GM12865 (cell line): ENCODE results near the gene IFNAR1.
"Not testable (repeated sequence)": the region's sequence is repeated elsewhere in the genome, so short reads cannot be mapped to it uniquely, and the experiment has no call there.

Experiments
- DNase-seq: peaks from one replicate; pipeline ENCODE4 v3.0.0; 2010; ENCODE audit warnings: low read depth
- H3K4me3 ChIP-seq: 2 replicates; pipeline ENCODE4 v1.5.1; 2011; ENCODE audit warnings: mild to moderate bottlenecking, low read depth, low read length, control low read depth
- TF ChIP-seq, protein P1 (sequence below): IDR thresholded peaks from 2 replicates; pipeline ENCODE4 v1.5.1; 2011; ENCODE audit warnings: low read length, control low read depth, low read depth, inconsistent platforms; ENCODE audit not compliant: insufficient read depth; ENCODE audit errors: missing control alignments

The IFNAR1 gene

DNA sequence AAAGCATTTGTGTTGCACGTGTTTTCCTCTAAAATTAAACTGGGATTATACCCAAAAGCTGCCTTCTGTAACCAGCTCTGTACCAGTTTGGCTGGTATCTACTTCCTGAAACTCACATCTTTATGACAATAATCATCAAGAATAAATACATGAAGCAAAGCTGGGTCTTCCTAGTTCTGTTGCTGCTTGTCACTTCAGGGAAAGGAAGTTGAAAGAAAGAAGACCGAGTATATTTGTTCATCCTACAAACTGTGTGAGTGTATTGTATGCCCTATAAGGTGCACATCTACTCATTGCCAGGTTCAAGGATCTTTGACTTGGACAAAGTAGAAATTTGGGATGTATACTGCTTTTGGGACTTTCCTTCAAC is 49.3 kb downstream of the IFNAR1 start:
- TF ChIP-seq, protein P1, sequence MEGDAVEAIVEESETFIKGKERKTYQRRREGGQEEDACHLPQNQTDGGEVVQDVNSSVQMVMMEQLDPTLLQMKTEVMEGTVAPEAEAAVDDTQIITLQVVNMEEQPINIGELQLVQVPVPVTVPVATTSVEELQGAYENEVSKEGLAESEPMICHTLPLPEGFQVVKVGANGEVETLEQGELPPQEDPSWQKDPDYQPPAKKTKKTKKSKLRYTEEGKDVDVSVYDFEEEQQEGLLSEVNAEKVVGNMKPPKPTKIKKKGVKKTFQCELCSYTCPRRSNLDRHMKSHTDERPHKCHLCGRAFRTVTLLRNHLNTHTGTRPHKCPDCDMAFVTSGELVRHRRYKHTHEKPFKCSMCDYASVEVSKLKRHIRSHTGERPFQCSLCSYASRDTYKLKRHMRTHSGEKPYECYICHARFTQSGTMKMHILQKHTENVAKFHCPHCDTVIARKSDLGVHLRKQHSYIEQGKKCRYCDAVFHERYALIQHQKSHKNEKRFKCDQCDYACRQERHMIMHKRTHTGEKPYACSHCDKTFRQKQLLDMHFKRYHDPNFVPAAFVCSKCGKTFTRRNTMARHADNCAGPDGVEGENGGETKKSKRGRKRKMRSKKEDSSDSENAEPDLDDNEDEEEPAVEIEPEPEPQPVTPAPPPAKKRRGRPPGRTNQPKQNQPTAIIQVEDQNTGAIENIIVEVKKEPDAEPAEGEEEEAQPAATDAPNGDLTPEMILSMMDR, result no peak
- no peak for DNase-seq
- H3K4me3 ChIP-seq, result no peak overlapping the region

DNA sequence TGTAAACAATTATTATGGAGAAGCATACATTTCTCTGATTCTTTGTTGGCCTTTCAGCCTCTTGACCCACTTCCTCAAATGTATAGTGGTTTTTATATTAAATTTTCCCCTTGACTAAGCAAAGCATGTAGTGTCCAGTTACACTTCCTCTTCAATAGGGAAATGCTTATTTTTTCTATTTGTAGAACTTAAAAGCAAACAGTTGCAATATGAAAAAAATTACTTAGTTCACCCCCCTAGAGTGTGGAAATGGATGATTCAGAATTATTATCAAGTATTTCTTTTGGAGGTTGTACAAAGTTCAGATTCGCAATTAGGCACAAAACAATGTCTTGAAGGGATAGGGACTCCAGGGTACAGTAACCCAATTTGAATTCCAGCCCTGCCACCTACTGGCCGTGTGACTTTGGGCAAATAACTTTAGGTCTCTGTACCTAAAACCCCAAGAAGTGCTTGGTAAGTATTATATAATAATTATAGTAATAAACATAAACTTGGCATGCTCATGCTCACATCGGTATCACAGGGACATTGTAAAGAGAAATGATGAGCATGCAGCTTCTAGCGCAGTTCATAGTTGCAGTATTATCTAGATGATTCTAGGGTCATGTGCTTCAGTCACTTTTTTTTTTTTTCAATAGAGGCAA is 49.8 kb downstream of the IFNAR1 start:
- no peak overlapping the region for H3K4me3 ChIP-seq
- DNase-seq, result peak; percentile 77
- TF ChIP-seq, protein P1, result peak; percentile 60

DNA sequence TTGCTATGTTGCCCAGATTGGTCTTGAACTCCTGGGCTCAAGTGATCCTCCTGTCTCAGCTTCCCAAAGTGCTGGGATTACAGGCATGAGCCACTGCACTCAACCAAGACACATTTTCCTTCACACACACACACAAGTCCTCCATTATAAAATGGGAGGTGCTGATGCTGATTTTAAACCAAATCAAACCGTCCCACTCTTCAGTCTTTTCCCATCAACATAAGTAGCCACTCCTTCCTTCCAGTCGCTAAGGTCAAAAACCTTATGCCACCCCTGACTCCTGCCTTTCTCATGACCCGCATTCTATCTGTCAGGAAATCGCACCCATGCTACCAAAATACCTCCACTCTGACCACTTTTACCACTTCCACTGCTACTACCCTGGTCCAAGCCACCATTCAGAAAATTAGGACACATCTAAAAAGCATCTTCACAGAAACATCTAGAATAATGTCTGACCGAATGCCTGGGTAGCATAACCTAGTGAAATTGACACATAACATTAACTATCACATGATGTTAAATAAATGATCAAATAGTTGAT is 50.4 kb downstream of the IFNAR1 start:
- no peak overlapping the region for H3K4me3 ChIP-seq
- TF ChIP-seq, protein P1, result no peak
- peak; percentile 50 for DNase-seq

DNA sequence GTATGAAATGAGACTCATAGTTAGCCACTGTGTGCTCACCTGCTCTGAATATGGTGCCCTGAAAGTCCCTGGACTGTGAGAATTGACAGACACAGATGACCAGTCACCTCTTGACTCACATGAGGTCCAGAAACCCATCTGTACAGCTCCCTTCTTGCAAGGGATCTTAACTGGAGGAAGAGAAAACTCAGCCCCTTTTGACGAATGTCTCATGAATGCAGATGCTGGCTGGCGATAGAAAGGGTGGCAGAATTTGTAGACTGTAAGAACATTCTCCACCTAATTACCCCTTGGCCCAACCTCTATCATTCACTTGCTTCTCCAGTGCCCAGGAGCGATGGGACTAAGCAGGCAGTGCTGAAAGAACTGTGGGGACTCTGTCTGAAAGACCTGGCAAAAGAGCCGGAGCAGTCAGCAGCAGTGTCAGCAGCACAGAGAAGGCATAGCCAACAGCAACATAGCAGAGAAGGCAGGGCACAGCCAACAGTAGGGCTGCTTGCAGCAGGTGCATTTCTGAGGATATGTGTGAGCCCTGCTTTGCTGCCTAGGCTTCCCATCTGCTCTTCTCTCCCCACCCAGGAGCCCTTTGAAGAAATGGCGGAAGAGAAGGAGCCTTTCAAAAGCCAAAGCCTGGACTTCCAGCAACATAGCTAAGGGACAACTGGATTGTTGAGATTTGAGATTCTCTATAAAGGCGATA is 52.6 kb downstream of the IFNAR1 start:
- H3K4me3 ChIP-seq, result no peak overlapping the region
- TF ChIP-seq, protein P1, result no peak
- DNase-seq, result peak; percentile 55

DNA sequence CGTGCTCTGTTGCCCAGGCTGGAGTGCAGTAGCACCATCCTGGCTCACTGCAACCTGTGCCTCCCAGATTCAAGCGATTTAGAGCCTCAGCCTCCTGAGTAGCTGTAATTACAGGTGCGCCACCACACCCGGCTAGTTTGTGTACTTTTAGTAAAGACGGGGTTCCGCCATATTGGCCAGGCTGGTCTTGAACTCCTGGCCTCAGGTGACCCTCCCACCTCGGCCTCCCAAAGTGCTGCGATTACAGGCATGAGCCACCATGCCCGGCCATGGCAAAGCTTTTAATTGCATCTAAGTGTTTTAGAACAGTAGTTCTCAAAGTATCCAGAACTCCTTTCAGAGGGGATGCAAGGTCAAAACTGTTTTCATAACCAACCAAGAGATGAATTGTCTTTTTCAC is 53.3 kb downstream of the IFNAR1 start:
- H3K4me3 ChIP-seq, result no peak overlapping the region
- TF ChIP-seq, protein P1, result no peak

DNA sequence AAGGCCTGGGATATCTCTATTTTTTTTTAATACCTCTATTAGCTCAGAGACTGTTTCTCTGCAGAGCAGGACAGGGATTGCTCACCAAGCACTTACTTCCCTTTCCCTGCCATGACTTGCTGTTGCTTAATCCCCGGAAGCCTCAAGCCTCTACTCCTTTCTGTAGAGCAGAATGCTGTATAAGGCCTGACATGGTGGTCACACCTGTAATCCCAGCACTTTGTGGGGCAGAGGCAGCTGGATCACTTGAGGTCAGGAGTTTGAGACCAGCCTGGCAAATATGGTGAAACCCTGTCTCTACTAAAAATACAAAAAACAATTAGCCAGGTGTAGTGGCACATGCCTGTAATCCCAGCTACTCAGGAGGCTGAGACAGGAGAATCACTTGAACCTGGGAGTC is 55.2 kb downstream of the IFNAR1 start:
- not testable (repeated sequence) for H3K4me3 ChIP-seq
- peak; percentile 63 for DNase-seq

More for the DNA sequence above, 53.3 kb downstream of the IFNAR1 start:
- no peak for DNase-seq

DNA sequence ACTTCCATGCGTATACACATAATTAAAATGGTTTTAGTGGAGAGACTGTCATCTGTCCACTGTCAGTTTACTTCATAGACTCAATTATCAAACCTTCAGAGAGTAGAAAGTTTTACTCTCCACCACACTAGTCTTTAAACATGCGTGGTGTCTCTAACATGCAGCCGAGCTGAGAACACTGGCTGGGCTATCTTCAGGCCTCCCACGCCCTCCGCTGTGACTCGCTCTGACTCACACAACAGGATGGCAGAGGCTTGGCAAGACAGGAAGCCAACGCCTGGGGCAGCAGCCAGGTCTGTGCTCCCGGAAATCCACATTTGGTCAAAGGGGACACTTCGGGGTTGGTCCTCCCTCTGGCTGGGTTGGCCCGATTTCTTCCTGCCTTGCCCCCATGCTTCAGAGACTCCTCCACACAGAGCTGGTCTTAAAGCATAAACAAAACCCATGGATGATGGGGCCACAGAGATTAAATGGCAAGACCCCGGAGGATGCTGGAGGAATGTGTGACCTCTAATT is 55.8 kb downstream of the IFNAR1 start:
- H3K4me3 ChIP-seq, result peak overlapping the region; percentile 23
- DNase-seq, result peak; percentile 97
- TF ChIP-seq, protein P1, result no peak

DNA sequence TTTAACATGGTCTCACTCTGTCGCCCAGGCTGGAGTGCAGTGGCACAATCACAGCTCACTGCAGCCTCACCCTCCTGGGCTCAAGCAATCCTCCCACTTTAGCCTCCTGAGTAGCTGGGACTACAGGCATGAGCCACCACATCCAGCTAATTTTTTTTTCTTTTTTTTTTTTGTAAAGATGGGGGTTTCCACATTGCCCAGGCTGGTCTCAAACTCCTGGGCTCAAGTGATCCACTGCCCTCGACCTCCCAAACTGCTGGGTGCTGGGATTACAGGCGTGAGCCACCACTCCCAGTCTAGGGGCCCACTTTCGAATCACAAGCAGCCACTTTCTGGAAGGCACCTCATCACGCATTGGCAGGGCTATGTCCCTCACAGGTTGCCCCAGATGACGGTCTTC is 56.6 kb downstream of the IFNAR1 start:
- DNase-seq, H3K4me3 ChIP-seq: not testable (repeated sequence)
